Prostate gland (tissue), 2 donors: ENCODE data around the gene CACNA1E.

ENCODE experiments used
- CTCF ChIP-seq, 4 experiments: fragments of 200-600 bp in 2 of 4; fragments of 450-650 bp in 2 of 4; sonication (generic) in 2 of 4; IDR thresholded peaks; 1 replicate in 3 of 4; 2 replicates in 1 of 4; pipeline ENCODE4 v1.5.1; 2016 to 2019; ENCODE audit warnings: antibody characterized with exemption in 4 of 4, mild to moderate bottlenecking in 2 of 4, moderate library complexity in 2 of 4
- POLR2A ChIP-seq: fragments of 450-650 bp; IDR thresholded peaks from one replicate; pipeline ENCODE4 v1.6.1; 2016; ENCODE audit warnings: antibody characterized with exemption, mild to moderate bottlenecking
- POLR2AphosphoS5 ChIP-seq: sonication (generic); formaldehyde crosslinking; IDR thresholded peaks from one replicate; pipeline ENCODE4 v1.6.1; 2017; ENCODE audit warnings: antibody characterized with exemption

- TF ChIP-seq CTCF (IDR thresholded peaks at IDR 0.05) (no peak), POLR2AphosphoS5 (no peak), POLR2A (no peak)
Measured at GRCh38 chr1:181451661-181452230, 31.6 kb upstream of the CACNA1E start.
